H7 (cell line): ENCODE data around the gene RPAIN. TPM values are rescaled to one million over a fixed set of nuclear protein-coding genes. Genes with fewer than 3 reads are reported as not detected.

Experiments
- total RNA-seq: library from RNA; depleted of rRNA; stranded (reverse); fragments of >200 nt; shearing (Covaris generic); gene quantifications from 2 replicates; pipeline ENCODE4 v1.2.3, GENCODE V29; 2014; rRNA removed

The RPAIN gene
- total RNA-seq, 1 experiment from 2014 or later, result 52.1 TPM

Other genes with a start within 250 kb of the RPAIN start
- 0.73 and 1.6 TPM in 2 replicates for gene ZNF594, start 228.3 kb upstream of the RPAIN start, total RNA-seq
- gene SCIMP, start 185.3 kb upstream of the RPAIN start, total RNA-seq, result not detected in 2 replicates
- gene RABEP1, start 137.9 kb upstream of the RPAIN start, total RNA-seq, result 23.8 and 39.1 TPM in 2 replicates
- 110 and 139 TPM in 2 replicates for gene NUP88, start 520 bp upstream of the RPAIN start, total RNA-seq
- gene C1QBP, start 19.0 kb downstream of the RPAIN start, total RNA-seq, result 445 and 450 TPM in 2 replicates
- 21.0 and 31.9 TPM in 2 replicates for gene DHX33, start 48.8 kb downstream of the RPAIN start, total RNA-seq
- 24.5 and 27.6 TPM in 2 replicates for gene DERL2, start 66.0 kb downstream of the RPAIN start, total RNA-seq
- gene MIS12, start 66.4 kb downstream of the RPAIN start, total RNA-seq, result 21.5 and 29.9 TPM in 2 replicates
- gene NLRP1, start 164.3 kb downstream of the RPAIN start, total RNA-seq, result 2.5 and 3.2 TPM in 2 replicates